GM12873 (cell line): ENCODE results near the gene DPF3.
A peak's percentile ranks its signal among the peaks of the same experiment; 100 is the strongest.

ENCODE experiments used
- CTCF ChIP-seq: IDR thresholded peaks from 2 replicates; pipeline ENCODE4 v1.5.1; 2012; ENCODE audit warnings: low read depth, mild to moderate bottlenecking, moderate library complexity, low read length, control low read depth; ENCODE audit not compliant: insufficient read depth; ENCODE audit errors: missing control alignments

Gene DPF3

DNA sequence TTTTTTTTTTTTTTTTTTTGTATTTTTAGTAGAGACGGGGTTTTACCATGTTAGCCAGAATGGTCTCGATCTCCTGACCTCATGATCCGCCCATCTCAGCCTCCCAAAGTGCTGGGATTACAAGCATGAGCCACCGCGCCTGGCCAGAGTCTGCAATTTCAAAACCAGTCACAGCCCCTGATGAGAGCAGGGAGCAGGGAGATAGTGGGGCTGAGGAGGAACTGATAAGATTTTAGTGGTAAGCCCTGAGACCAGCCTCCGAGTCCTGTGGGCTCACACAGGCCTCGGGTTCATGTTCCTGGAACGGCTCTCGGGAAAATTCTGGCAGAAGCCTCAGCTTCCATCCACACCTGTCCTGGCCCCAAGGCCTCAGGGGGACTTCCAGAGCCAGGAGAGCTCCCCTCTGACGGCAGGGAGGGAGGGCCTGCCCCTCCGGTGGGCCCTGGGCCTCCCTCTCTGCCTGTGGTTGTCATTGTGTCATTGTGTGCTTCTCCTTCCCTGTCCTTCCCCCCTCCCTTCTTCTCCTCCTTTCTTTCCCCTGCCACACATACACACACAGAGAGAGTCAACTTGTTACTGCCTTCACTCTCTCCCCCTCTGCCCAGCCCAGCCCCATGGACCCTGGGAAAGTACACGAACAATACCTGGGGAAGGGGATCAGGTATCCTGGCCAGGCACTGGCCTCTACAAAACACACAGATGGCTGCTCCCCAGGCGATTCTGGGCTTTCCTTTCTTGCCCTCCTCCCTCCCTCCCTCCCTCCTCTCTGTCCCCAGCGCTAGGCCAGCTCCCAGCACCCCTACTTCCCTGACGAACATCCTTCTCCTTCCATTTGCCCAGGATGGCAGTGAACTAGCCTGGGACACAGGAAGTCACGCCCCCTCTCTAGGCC lies 294.1 kb downstream of the DPF3 start:
- no peak for TF ChIP-seq CTCF

DNA sequence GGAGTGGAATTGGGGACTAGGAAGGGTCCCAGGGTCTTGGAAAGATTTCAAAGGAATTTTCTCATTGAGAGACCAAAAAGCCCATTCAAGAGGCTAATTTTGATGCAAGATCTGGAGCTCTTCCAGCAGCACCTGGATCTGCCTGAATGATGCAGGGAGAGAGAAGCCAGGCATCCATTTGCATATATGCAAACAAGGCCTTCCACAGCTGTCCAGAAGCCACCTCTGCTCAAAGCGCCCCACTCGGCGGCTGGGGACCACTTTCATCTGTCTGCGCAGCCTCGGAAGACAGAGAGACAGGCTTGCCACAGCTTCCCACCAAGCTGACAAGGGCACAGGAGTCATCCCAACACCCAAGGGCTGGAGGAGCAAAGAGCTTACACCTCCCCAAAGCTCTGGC lies 295.6 kb downstream of the DPF3 start:
- peak; percentile 20 for TF ChIP-seq CTCF

DNA sequence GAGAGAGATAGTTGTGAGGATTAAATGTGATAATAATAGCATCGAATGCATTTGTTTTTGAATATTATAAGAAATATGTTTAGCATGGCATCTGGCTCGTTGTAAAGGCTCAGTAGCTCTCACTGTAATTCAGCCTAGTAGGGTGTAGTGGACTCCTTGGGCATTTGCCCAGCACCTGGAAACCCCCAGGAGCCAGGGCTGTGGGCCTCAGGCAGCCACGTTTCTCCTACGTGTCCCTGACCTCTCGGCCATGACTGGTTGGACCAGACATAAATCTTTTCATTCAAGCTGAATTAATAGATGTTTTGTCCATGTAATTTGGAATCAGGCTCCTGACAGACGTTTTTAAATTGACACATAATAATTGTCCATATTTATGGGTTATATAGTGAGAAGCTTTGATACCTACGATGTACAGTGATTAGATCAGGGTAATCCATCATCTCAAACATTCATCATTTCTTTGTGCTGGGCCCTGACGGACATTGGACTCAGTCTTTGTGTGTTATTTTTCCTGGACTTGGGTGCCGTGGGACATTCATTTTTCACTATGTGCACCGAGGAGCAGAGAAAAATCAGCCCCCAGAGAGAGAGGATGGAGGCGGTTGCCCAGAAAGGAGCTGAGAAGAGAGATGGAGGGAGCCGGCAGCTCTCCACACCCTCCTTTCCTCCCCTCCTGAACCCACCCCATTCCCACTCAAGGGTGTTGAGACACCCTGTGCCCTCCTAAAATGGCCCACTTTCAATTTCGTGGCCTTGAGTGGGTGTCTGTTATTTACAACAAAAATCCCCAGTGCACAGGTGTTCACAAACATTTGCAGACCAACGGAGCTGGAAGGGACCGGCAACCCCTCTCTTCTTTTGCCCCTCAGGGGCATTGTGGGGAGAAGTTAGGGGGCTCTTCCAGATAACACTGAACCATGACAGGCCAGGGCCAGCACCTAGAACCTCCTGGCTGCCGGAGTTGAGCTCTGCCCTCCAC lies 296.4 kb downstream of the DPF3 start:
- no peak for TF ChIP-seq CTCF

DNA sequence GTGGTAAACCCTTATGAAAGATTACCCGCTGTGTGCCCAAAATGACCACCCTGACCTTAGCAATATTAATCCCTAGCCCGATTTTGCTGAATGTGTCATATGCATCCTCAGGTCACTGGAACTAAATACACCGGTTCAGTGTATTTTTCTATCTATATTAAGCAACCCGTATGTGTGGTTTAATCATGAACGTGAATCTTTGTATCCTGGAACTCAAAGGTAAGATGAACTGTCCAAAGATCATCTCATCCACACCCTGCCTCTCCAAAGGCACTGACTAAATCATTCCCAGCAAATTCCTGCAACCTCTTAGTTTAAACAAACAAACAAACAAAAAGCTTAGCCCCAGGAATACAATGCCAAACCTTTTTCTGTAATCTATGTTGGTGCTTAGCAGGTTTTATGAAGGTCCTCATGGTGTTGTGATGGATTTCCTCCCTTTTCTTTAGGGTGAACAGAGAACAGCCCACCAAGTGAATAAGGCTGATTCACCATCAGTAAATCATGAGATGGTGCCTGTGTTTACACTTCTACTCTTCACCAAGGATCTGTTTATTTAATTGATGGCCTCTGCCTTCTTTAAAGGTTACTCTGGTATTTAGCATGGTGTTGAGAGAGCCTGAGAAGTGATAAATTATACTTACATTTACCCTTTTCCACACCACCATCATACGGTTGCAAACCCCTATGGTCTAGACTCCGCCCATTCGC lies 298.6 kb downstream of the DPF3 start:
- no peak for TF ChIP-seq CTCF

- TF ChIP-seq CTCF = no peak
Observed at GRCh38 chr14:72594099-72594901, 299.6 kb downstream of the DPF3 start.

- no peak for TF ChIP-seq CTCF
Observed at GRCh38 chr14:72591391-72591790, 302.5 kb downstream of the DPF3 start.
